GM12865 (cell line): ENCODE data around the gene ZMYM2.

Experiments used
- DNase-seq: peaks from one replicate; pipeline ENCODE4 v3.0.0; 2010; ENCODE audit warnings: low read depth
- H3K4me3 ChIP-seq: 2 replicates; pipeline ENCODE4 v1.5.1; 2011; ENCODE audit warnings: mild to moderate bottlenecking, low read depth, low read length, control low read depth
- CTCF ChIP-seq: IDR thresholded peaks from 2 replicates; pipeline ENCODE4 v1.5.1; 2011; ENCODE audit warnings: low read length, control low read depth, low read depth, inconsistent platforms; ENCODE audit not compliant: insufficient read depth; ENCODE audit errors: missing control alignments

Gene ZMYM2

GRCh38 chr13:20001366-20002190 lies 43.1 kb downstream of the ZMYM2 start:
- no peak overlapping the region for H3K4me3 ChIP-seq
- DNase-seq: no peak
- TF ChIP-seq CTCF: no peak

- H3K4me3 ChIP-seq: no peak overlapping the region
- DNase-seq: no peak
- no peak for TF ChIP-seq CTCF
Measured at GRCh38 chr13:20002787-20003186, 44.3 kb downstream of the ZMYM2 start.

GRCh38 chr13:20006206-20006605 lies 47.7 kb downstream of the ZMYM2 start:
- H3K4me3 ChIP-seq: no peak overlapping the region
- no peak for DNase-seq
- TF ChIP-seq CTCF: no peak

GRCh38 chr13:20015763-20016162 lies 57.2 kb downstream of the ZMYM2 start:
- no peak overlapping the region for H3K4me3 ChIP-seq
- no peak for DNase-seq
- no peak for TF ChIP-seq CTCF

- no peak overlapping the region for H3K4me3 ChIP-seq
- TF ChIP-seq CTCF: no peak
- DNase-seq: no peak
Measured at GRCh38 chr13:20016649-20017364, 58.3 kb downstream of the ZMYM2 start.

- no peak overlapping the region for H3K4me3 ChIP-seq
- DNase-seq: no peak
- TF ChIP-seq CTCF: no peak
Measured at GRCh38 chr13:20017365-20017711, 58.8 kb downstream of the ZMYM2 start.
